ELR (cell line): ENCODE measurements around the gene PGC.
A peak's percentile ranks its signal among the peaks of the same experiment; 100 is the strongest.

ENCODE experiments used
- DNase-seq: peaks from one replicate; pipeline ENCODE4 v3.0.0-alpha.2; 2015; ENCODE audit warnings: low read depth

The PGC gene

GRCh38 chr6:41747256-41748101 is at the start of gene PGC:
Gene PGC, minus strand, starts transcription at chr6:41747397. Its CDS starts 63 bp downstream, at chr6:41747334.
- no peak for DNase-seq

- DNase-seq, result no peak
These were observed 49.3 kb upstream of the PGC start for GRCh38 chr6:41796474-41796873.

DNA sequence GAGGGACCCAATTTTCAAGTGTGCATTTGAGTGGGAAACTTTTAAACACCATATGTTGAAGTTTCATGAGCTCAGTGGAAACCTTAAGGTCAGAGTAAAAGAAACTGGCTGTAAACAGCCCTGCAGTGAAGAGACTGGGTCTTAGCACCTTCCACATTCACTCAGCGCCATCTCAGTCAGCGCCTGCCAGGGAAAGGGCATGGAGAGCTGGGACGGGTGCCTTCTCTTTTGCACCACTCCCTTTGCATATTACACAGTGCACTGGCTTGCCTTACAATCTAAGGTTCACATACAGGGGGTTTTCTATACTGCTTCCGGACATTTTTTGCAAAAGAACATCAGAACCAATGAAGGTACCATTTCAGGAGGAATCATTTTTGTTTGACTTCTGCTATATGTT is 44.8 kb upstream of the PGC start:
- DNase-seq, result no peak

DNA sequence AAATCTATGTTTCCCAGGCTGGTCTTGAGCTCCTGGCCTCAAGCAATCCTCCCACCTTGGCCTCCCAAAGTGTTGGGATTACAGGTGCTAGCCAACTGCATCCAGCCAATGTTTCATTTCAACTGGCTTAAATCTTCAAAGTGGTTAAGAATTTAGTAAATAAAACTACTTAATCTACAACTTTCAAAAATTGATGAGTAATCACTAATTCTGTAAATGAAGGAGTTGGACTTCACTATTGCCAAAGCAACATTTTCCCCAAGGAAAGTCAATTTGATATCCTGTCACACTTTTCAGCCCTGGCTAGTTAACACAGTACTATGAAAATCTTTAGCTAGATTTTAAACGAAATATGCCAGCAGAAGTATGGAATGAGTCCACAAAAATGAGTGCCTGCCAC is 44.1 kb upstream of the PGC start:
- DNase-seq, result no peak

GRCh38 chr6:41790045-41790444 is 42.8 kb upstream of the PGC start:
- no peak for DNase-seq

- no peak for DNase-seq
These were observed 42.2 kb upstream of the PGC start for GRCh38 chr6:41789390-41789724.

DNA sequence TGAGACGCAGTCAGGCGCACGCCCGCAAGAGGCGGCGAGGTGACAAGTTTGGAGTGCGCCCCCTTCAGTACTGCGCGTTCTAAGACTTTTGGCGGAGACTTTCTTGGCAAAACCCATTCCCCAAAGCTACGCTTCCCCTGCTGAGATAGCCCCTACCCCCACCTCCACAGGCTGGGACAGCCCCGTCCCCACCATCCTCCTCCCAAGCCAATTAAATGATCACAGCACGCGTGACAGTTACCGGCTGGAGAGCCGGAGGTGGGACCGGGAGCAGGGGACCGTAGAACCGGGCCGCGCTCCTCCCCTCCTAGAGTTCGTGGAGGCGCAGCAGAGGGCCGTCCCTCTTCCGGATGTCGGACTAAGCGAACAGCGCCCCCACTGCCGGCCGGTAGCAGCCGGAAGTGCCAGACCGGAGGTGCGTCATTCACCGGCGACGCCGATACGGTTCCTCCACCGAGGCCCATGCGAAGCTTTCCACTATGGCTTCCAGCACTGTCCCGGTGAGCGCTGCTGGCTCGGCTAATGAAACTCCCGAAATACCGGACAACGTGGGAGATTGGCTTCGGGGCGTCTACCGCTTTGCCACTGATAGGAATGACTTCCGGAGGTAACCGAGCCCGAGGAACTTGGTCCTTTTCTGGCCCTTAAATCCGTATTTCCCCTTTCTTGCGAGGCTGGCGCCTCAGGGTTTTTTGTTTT is 40.2 kb upstream of the PGC start, which contains the start of gene TOMM6:
Gene TOMM6, plus strand, starts transcription at position 476 of the 699 bp plus-strand sequence. Its CDS starts 4 bp downstream, at position 480.
- peak; percentile 97 for DNase-seq

- peak; percentile 87 for DNase-seq
These were observed 39.4 kb upstream of the PGC start for GRCh38 chr6:41786451-41787218.

DNA sequence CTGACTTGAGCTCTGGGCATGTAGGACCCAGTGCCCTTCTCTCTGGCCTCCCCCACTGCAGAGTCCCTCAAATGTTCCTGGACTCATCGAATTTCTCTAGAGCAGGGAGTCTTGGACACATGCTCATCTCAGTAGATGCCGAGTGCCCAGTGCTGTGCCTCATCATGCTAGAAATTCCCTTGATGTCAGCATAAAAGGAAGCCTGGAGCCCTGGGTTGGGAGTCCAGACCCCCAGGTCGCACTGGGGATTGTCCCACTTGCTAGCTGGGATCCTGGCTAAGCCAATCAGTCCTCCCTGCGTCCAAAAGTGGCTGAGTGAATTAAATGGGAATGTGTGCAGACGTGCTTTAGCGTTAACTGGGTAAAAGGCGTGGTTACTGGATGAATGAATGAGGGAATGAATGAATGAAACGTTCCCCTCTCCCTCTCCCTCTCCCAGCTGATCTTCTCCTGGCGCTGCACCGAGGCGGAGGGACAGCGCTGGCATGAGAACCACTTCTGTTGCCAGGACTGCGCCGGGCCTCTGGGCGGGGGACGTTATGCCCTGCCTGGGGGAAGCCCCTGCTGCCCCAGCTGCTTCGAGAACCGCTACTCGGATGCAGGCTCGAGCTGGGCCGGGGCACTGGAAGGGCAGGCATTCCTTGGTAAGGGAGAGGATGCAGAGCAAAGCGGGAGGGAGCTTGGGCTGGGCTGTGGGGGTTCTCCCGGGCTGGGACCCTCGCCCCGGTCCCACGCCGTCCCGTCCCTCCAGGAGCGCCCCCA is 38.7 kb upstream of the PGC start:
- DNase-seq, result peak; percentile 37

GRCh38 chr6:41785254-41785653 is 38.1 kb upstream of the PGC start:
- no peak for DNase-seq

GRCh38 chr6:41784581-41785171 is 37.5 kb upstream of the PGC start:
- no peak for DNase-seq

DNA sequence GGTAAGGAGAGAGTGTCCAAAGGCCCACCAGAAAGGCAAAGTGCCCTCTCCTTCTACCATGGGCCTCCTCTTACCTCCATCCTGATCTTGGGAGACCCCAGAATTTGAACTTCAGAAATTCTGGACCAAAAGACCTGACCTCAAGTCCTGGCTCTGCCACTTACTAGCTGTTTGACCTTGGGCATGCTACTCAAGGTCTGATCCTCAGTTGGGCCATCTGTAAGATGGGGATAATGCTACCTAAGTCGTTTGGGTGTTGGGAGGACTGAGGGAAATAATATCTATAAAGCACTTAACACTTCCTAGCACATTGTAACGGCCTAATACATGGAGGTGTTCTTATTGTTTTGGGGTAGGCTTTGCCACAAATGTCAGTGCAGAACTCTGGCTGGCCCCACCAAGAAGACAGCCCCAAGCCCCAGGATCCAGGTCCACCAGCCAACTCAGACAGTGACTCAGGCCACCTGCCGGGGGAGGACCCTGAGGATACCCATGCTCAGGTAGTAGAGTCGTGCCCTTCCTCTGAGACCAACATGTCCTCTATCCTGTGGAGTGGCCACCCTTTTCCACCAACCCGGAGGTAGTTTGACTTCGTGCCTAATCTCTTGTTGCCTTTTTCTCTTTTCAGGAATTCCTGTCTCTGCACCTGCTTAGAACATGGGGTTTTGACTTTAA is 36.0 kb upstream of the PGC start:
- no peak for DNase-seq

GRCh38 chr6:41781366-41781730 is 34.2 kb upstream of the PGC start:
- no peak for DNase-seq

DNA sequence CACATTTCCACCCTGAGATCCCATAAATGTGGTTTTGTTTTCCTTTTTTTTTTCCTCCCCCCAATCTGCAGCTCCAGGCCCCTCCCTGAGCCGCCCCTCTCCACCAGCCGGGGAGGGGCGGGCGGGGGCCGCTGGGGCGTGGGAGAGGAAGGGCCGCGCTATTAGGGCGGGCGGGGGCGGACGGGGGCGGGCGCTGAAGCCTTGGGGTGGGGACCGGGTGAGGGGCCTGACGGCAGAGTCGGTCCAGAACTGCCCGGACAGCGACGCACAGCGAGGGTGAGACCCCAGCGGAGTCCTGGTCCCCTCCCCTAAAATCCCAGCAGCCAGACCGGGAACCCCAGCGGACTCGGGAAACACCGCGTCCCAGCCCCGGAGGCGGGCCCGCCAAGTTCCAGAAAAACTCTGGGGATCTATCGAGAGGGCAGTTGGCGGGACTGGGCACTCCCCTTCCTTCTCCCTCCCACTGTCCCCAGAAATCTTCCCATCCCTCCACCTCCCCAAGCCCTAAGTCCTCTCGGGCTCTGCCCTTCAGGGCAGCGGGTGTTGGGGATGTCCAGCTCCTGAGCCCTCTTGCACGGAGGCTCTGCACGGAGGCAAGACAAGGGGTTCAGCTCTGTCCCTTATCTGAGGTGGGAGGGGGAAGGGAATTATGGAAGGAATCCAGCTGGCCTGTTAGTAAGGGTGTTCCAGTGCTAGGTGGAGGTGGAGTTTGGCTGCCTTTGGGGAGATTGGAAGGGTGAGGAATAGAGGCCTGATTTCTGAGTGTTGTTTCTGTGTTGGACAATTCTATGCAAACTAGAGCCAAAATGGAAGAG is 33.6 kb upstream of the PGC start, which contains the start of gene PRICKLE4:
Gene PRICKLE4, plus strand, starts transcription at position 232 of the 815 bp plus-strand sequence. CDS start 2,692 bp downstream, outside the sequence.
- peak; percentile 40 for DNase-seq

- DNase-seq, result peak; percentile 94
These were observed 32.8 kb upstream of the PGC start, which contains the start of gene FRS3 for GRCh38 chr6:41779788-41780550. Gene FRS3, minus strand, starts transcription at chr6:41779900. Its CDS starts 2,913 bp downstream, at chr6:41776987.

DNA sequence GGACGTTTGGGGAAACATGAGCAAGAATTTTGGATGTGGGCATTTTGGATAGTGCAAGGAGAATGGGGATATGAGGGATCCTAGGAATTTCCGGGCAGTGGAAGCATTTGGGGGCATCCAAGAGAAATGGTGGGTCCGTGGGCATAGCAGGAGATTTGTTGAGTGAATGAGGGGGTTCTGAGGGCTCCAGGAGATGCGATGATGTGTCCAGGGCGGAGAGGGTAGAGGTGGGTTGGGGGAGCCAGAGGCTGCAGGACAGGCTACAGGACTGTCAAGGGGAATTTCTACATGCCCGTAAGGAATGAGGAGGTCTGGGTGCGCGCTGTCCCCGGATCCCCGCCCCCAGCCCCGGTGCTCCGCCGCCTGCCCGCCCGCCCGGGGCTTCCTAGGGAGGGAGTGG is 32.1 kb upstream of the PGC start:
- DNase-seq, result no peak

DNA sequence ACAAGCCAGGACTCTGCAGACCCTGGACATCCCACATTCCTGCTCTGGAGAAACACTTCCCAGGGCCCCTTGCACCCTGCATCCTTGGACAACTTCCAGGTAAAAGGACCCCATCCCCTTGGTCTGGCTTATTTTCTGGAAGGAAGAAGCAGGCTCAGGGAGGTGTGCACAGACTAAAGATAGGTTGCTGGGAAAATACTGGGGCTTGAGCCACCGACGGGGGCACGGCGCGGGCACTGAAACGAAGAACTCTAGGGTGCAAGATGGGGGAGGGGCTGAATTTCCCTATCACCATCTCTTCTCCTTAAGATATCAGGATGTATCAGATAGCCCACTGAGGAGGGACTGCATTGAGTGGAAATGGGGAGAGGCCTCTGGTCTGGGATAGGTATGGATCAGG is 31.7 kb upstream of the PGC start:
- DNase-seq, result no peak

DNA sequence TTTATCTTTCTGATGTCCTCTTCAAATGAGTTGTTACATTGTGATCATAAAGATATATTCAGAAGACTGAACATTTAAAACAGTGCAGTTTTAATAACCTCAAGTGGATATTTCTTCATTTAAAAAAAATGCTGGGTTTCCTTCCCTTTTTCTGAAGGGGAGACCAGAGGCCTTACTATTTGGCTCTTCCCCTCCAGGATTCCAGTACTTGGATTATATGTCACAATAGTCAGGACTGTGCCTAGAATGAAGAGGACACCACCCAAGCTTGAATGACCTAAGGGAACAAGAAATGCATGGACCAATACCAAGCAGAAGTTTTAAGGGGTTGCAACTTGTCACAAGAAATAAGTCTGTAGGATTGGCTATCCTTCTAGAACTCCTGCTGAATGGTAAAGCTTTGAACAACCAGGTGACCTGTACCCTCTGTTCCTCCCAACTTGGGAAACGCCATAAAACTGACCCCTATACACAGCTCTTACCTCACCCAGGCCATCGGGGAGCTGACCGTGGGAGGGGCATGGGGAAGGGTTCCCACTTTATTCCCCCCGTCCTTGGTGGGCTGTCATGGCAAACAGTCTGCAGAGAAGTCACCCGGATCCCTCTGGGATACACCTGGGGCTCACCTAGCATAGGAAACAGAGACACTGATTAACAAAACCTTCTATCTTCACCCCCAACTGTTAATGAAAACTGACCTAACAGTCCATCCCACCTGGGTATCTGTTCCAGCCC is 30.5 kb upstream of the PGC start:
- DNase-seq, result no peak
